Pancreas (tissue), 10 donors: ENCODE measurements around the gene ACAD11. TPM values are rescaled to one million over a fixed set of nuclear protein-coding genes. Genes with fewer than 3 reads are reported as not detected.
A peak's percentile ranks its signal among the peaks of the same experiment; 100 is the strongest.

Experiments
- ATAC-seq, 4 donors: fragments of 200-7000 bp; cut with Tn5 transposase; one replicate each; pipeline versions ENCODE4 v1.8.0 to v1.9.1; 2020; ENCODE audit warnings: mild to moderate bottlenecking in 4 of 4, moderate library complexity in 4 of 4
- DNase-seq, 6 donors: peaks; one replicate each; pipeline ENCODE4 v3.0.0-alpha.2; 2020
- FAIRE-seq: peaks from 2 replicates; lab custom pipeline; 2012; peaks lifted over from hg19 to GRCh38; lab: Jason Lieb, UNC
- H3K27ac ChIP-seq, 4 donors: fragments of 200-600 bp; sonication (generic); 1 replicate in 3 of 4; 2 replicates in 1 of 4; pipeline versions ENCODE4 v1.5.0 to v1.8.0; 2020
- H3K27me3 ChIP-seq, 4 donors: fragments of 200-600 bp; one replicate each; pipeline ENCODE4 v1.8.0; 2021
- H3K36me3 ChIP-seq, 3 donors: fragments of 200-600 bp; sonication (generic) in 1 of 3; one replicate each; pipeline versions ENCODE4 v1.5.0 to v1.8.0; 2020 to 2021
- H3K4me1 ChIP-seq, 3 donors: fragments of 200-600 bp; one replicate each; pipeline ENCODE4 v1.8.0; 2021
- H3K4me3 ChIP-seq, 4 donors: fragments of 200-600 bp; sonication (generic) in 2 of 4; one replicate each; pipeline versions ENCODE4 v1.5.0 to v1.8.0; 2020 to 2021
- H3K9me3 ChIP-seq, 4 donors: fragments of 200-600 bp; one replicate each; pipeline ENCODE4 v1.8.0; 2021
- CTCF ChIP-seq, 4 donors: fragments of 200-600 bp; sonication (generic) in 3 of 4; IDR thresholded peaks; one replicate each; pipeline versions ENCODE4 v1.5.0 to v1.8.0; 2021; ENCODE audit warnings: antibody characterized with exemption in 4 of 4
- WGBS, 2 donors: extraction: QIAGEN DNeasy Blood & Tissue Kit; methylation state at CpG; one replicate each; pipeline ENCODE4 v1.1.7; 2013; 5-methylcytosine and 5-hydroxymethylcytosine counted together
- intact Hi-C, 3 donors: fragments of 100-400 bp; cut with DNase I; formaldehyde crosslinking; loops; one replicate each; pipeline versions ENCODE4 v1.11.1 to v1.14.2; 2022
- polyA plus RNA-seq, 2 donors: library from polyadenylated mRNA; stranded (reverse); fragments of 200-250 nt; gene quantifications; one replicate each; pipeline ENCODE4 v1.2.3, GENCODE V29; 2013
- total RNA-seq, 6 donors: library from RNA; stranded (reverse); fragmentation: NEBNext Ultra II Directional in 4 of 6; extraction: Animal tissue kit (Norgen Biotek cat#: 25700) in 4 of 6; gene quantifications; one replicate each; pipeline versions ENCODE4 v1.2.1 to v1.2.4, GENCODE V29; 2021 to 2023
- donor health status: healthy with polysubstance abuse.
- donor health status: DM: no; HTN: no; CAD: no; lungs with moderate emphysema.
- donor health status: DM: no; HTN: no; CAD: no.
- donor health status: control.
- donor health status: control.
- donor health status: Bipolar disorder and iron deficiency.
- donor health status: DM: yes; HTN: yes; CAD: no.
- donor health status: DM: no; HTN: no; CAD: no.
- donor health status: DM: no; HTN: no; CAD: no.
- donor health status: DM: yes; HTN: yes; CAD: no.

ACAD11 gene
- total RNA-seq (10 to 100 TPM in 4 of 6 donors, 1 to 10 TPM in 2; 6.6 to 16.5 (median 11.0) TPM), polyA plus RNA-seq (10 to 100 TPM; 12.9 to 31.7 TPM)

GRCh38 chr3:132659365-132660051 lies at the start of gene ACAD11:
TSS of gene ACAD11 (minus strand) at chr3:132659809. CDS start at chr3:132659751, 58 bp downstream.
- ATAC-seq, result peak; percentile 66 to 87 (median 80)
- peaks cover 15 to 32% (median 19%) of the 10 kb centered on the region in 3 donors for H3K4me1 ChIP-seq
- no peaks in the 10 kb centered on the region for H3K36me3 ChIP-seq
- DNase-seq, result peak; percentile 60 to 86 (median 72)
- peak within 1 kb of the TSS; percentile 82 to 96 (median 92) for H3K27ac ChIP-seq
- H3K27me3 ChIP-seq, result no peaks in the 10 kb centered on the region
- FAIRE-seq, result no peak
- peak; percentile 16 to 55 (median 44) for TF ChIP-seq CTCF (IDR thresholded peaks at IDR 0.05)
- WGBS, 2 donors, result 0% methylated on average over 34 of the region's 34 CpGs
- H3K4me3 ChIP-seq, result peak within 1 kb of the TSS; percentile 44 to 89 (median 86)
- intact Hi-C loops, result no loop called here
- no peaks in the 10 kb centered on the region for H3K9me3 ChIP-seq

- no peak for TF ChIP-seq CTCF (IDR thresholded peaks at IDR 0.05)
- Histone ChIP-seq H3K36me3 (peaks cover 0 to 23% (median 9%) of the 10 kb centered on the region in 3 donors), H3K4me1 (no peaks in the 10 kb centered on the region), H3K27ac (no peak overlapping the region), H3K4me3 (no peak overlapping the region), H3K9me3 (no peaks in the 10 kb centered on the region), H3K27me3 (no peaks in the 10 kb centered on the region)
- FAIRE-seq (no peak), ATAC-seq (no peak), DNase-seq (no peak)
- WGBS, 2 donors, result 50 to 54% methylated on average over 2 of the region's 2 CpGs
- intact Hi-C loops, result no loop called here
Observed at GRCh38 chr3:132703733-132704132, 44.1 kb upstream of the ACAD11 start.

GRCh38 chr3:132695422-132695821 lies 35.8 kb upstream of the ACAD11 start:
- H3K9me3 ChIP-seq, result no peaks in the 10 kb centered on the region
- TF ChIP-seq CTCF (IDR thresholded peaks at IDR 0.05), result no peak
- peaks cover 0 to 49% (median 21%) of the 10 kb centered on the region in 3 donors for H3K36me3 ChIP-seq
- no peak overlapping the region for H3K27ac ChIP-seq
- H3K4me3 ChIP-seq, result no peak overlapping the region
- FAIRE-seq (no peak), ATAC-seq (no peak), DNase-seq (no peak)
- WGBS, 2 donors, result 91 to 100% methylated on average over 1 of the region's 1 CpG
- intact Hi-C loops, result no loop called here
- H3K27me3 ChIP-seq, result no peaks in the 10 kb centered on the region
- no peaks in the 10 kb centered on the region for H3K4me1 ChIP-seq

- Histone ChIP-seq H3K4me1 (no peaks in the 10 kb centered on the region), H3K9me3 (no peaks in the 10 kb centered on the region), H3K4me3 (no peak overlapping the region), H3K27ac (no peak overlapping the region), H3K27me3 (no peaks in the 10 kb centered on the region), H3K36me3 (peaks cover 0 to 49% (median 18%) of the 10 kb centered on the region in 3 donors)
- no peak for FAIRE-seq
- 72 to 87% methylated on average over 4 of the region's 4 CpGs for WGBS, 2 donors
- intact Hi-C loops, result no loop called here
- no peak for TF ChIP-seq CTCF (IDR thresholded peaks at IDR 0.05)
- ATAC-seq, result no peak
- DNase-seq, result no peak
Observed at GRCh38 chr3:132694991-132695390, 35.4 kb upstream of the ACAD11 start.

- intact Hi-C loops, result no loop called here
- Histone ChIP-seq H3K4me3 (no peak overlapping the region), H3K27me3 (no peaks in the 10 kb centered on the region), H3K9me3 (no peaks in the 10 kb centered on the region), H3K4me1 (no peaks in the 10 kb centered on the region), H3K36me3 (peaks cover 0 to 50% (median 10%) of the 10 kb centered on the region in 3 donors), H3K27ac (no peak overlapping the region)
- ATAC-seq (no peak), DNase-seq (no peak), FAIRE-seq (no peak)
- no peak for TF ChIP-seq CTCF (IDR thresholded peaks at IDR 0.05)
- 82% methylated on average over 4 of the region's 4 CpGs for WGBS, 2 donors
Observed at GRCh38 chr3:132690040-132690439, 30.4 kb upstream of the ACAD11 start.
